Measurements from ENCODE around the gene ANXA7. TPM values are rescaled to one million over a fixed set of nuclear protein-coding genes. Genes with fewer than 3 reads are reported as not detected.
"Not testable (repeated sequence)": the region's sequence is repeated elsewhere in the genome, so short reads cannot be mapped to it uniquely, and the experiment has no call there.

Gene ANXA7
- total RNA-seq, 1 donor from 2014 or later, result 90.1 TPM

GRCh38 chr10:73333202-73333601, 80.7 kb downstream of the ANXA7 start:
- no peak for DNase-seq (ENCODE audit: extremely low spot score in 2 of 2)

GRCh38 chr10:73332379-73332778, 81.5 kb downstream of the ANXA7 start:
- no peak for TF ChIP-seq POLR2AphosphoS5 (IDR thresholded peaks at IDR 0.05; ENCODE audit: insufficient read depth in 1 of 2, low read depth in 1 of 2)
- no peak for TF ChIP-seq POLR2A (IDR thresholded peaks at IDR 0.05)
- TF ChIP-seq CTCF (IDR thresholded peaks at IDR 0.05), result no peak
- no peak overlapping the region for H3K4me3 ChIP-seq
- no peaks in the 10 kb centered on the region for H3K9me3 ChIP-seq
- intact Hi-C loops (cut with DNase I), result no loop called here
- no peaks in the 10 kb centered on the region for H3K4me1 ChIP-seq
- H3K36me3 ChIP-seq, result no peaks in the 10 kb centered on the region
- no peak for DNase-seq (ENCODE audit: extremely low spot score in 2 of 2)
- no peaks in the 10 kb centered on the region for H3K27me3 ChIP-seq
- H3K27ac ChIP-seq, result no peak overlapping the region

More at GRCh38 chr10:73333202-73333601, 80.7 kb downstream of the ANXA7 start:
- no peaks in the 10 kb centered on the region for H3K4me1 ChIP-seq
- H3K4me3 ChIP-seq, result no peak overlapping the region
- TF ChIP-seq POLR2AphosphoS5 (IDR thresholded peaks at IDR 0.05; ENCODE audit: insufficient read depth in 1 of 2, low read depth in 1 of 2), result no peak
- TF ChIP-seq CTCF (IDR thresholded peaks at IDR 0.05), result no peak
- no peak for TF ChIP-seq POLR2A (IDR thresholded peaks at IDR 0.05)
- H3K27ac ChIP-seq, result no peak overlapping the region
- H3K9me3 ChIP-seq, result no peaks in the 10 kb centered on the region
- H3K36me3 ChIP-seq, result no peaks in the 10 kb centered on the region
- intact Hi-C loops (cut with DNase I), result no loop called here
- no peaks in the 10 kb centered on the region for H3K27me3 ChIP-seq

- H3K27ac ChIP-seq; DNase-seq (ENCODE audit: extremely low spot score in 2 of 2); intact Hi-C loops (cut with DNase I); H3K27me3 ChIP-seq; H3K4me1 ChIP-seq; H3K4me3 ChIP-seq; H3K36me3 ChIP-seq; H3K9me3 ChIP-seq: not testable (repeated sequence)
Observed at GRCh38 chr10:73328523-73328922, 85.3 kb downstream of the ANXA7 start.

GRCh38 chr10:73325290-73325689, 88.6 kb downstream of the ANXA7 start:
- H3K36me3 ChIP-seq; H3K27ac ChIP-seq; intact Hi-C loops (cut with DNase I); H3K4me1 ChIP-seq; DNase-seq (ENCODE audit: extremely low spot score in 2 of 2); H3K9me3 ChIP-seq; H3K4me3 ChIP-seq; H3K27me3 ChIP-seq: not testable (repeated sequence)

Small RNA genes within 50 kb of the gene (small RNA-seq; reads per million reads assigned to genes)
- gene RF00019, result not detected

Other genes with a start within 250 kb of the ANXA7 start
- gene ECD, start 246.1 kb downstream of the ANXA7 start, total RNA-seq, result 26.5 TPM
- gene FAM149B1, start 245.9 kb downstream of the ANXA7 start, total RNA-seq, result 25.8 TPM
- gene DNAJC9, start 166.8 kb downstream of the ANXA7 start, total RNA-seq, result 16.2 TPM
- 31.9 TPM for gene MRPS16, start 161.4 kb downstream of the ANXA7 start, total RNA-seq
- 1.5 TPM for gene CFAP70, start 55.2 kb downstream of the ANXA7 start, total RNA-seq
- gene MSS51, start 19.5 kb upstream of the ANXA7 start, total RNA-seq, result 1.5 TPM
- gene PPP3CB, start 82.0 kb upstream of the ANXA7 start, total RNA-seq, result 46.2 TPM
- 27.7 TPM for gene USP54, start 177.3 kb upstream of the ANXA7 start, total RNA-seq
- not detected for gene MYOZ1, start 227.4 kb upstream of the ANXA7 start, total RNA-seq
- gene SYNPO2L, start 242.0 kb upstream of the ANXA7 start, total RNA-seq, result 0.49 TPM